ENCODE data around the gene ST7L. TPM values are rescaled to one million over a fixed set of nuclear protein-coding genes. Genes with fewer than 3 reads are reported as not detected.

Gene ST7L
- total RNA-seq, 1 experiment from 2014 or later: 31.5 TPM

GRCh38 chr1:112546076-112546475 is 72.9 kb downstream of the ST7L start:
- DNase-seq (ENCODE audit: low read depth): peak; percentile 77

GRCh38 chr1:112544751-112545150 is 74.2 kb downstream of the ST7L start:
- no peak for DNase-seq (ENCODE audit: low read depth)

GRCh38 chr1:112544011-112544688 is 74.8 kb downstream of the ST7L start:
- DNase-seq (ENCODE audit: low read depth): peak; percentile 90

GRCh38 chr1:112542206-112542973 is 76.6 kb downstream of the ST7L start:
- no peak for DNase-seq (ENCODE audit: low read depth)

GRCh38 chr1:112541299-112541698 is 77.6 kb downstream of the ST7L start:
- no peak for DNase-seq (ENCODE audit: low read depth)

GRCh38 chr1:112540226-112540794 is 78.6 kb downstream of the ST7L start:
- no peak for DNase-seq (ENCODE audit: low read depth)

GRCh38 chr1:112538883-112539282 is 80.1 kb downstream of the ST7L start:
- DNase-seq (ENCODE audit: low read depth): no peak

- no peak for DNase-seq (ENCODE audit: low read depth)
Observed at GRCh38 chr1:112537456-112537855, 81.5 kb downstream of the ST7L start.

GRCh38 chr1:112536561-112536960 is 82.4 kb downstream of the ST7L start:
- no peak for DNase-seq (ENCODE audit: low read depth)

GRCh38 chr1:112533029-112533428 is 85.9 kb downstream of the ST7L start:
- DNase-seq (ENCODE audit: low read depth): no peak

- DNase-seq (ENCODE audit: low read depth): no peak
Observed at GRCh38 chr1:112532064-112532463, 86.9 kb downstream of the ST7L start.

GRCh38 chr1:112530832-112531231 is 88.1 kb downstream of the ST7L start:
- no peak for DNase-seq (ENCODE audit: low read depth)

GRCh38 chr1:112529301-112529700 is 89.6 kb downstream of the ST7L start:
- DNase-seq (ENCODE audit: low read depth): peak; percentile 45

- no peak for DNase-seq (ENCODE audit: low read depth)
Observed at GRCh38 chr1:112528076-112528475, 90.9 kb downstream of the ST7L start.

- peak; percentile 75 for DNase-seq (ENCODE audit: low read depth)
Observed at GRCh38 chr1:112527266-112528010, 91.5 kb downstream of the ST7L start.

GRCh38 chr1:112524986-112525385 is 94.0 kb downstream of the ST7L start:
- no peak for DNase-seq (ENCODE audit: low read depth)

GRCh38 chr1:112524251-112524650 is 94.7 kb downstream of the ST7L start:
- peak; percentile 83 for DNase-seq (ENCODE audit: low read depth)

GRCh38 chr1:112522621-112523020 is 96.3 kb downstream of the ST7L start:
- DNase-seq (ENCODE audit: low read depth): peak; percentile 98

- DNase-seq (ENCODE audit: low read depth): no peak
Observed at GRCh38 chr1:112520166-112520565, 98.8 kb downstream of the ST7L start.

- DNase-seq (ENCODE audit: low read depth): no peak
Observed at GRCh38 chr1:112518186-112518585, 100.8 kb downstream of the ST7L start.

- no peak for DNase-seq (ENCODE audit: low read depth)
Observed at GRCh38 chr1:112517646-112518045, 101.3 kb downstream of the ST7L start.

- DNase-seq (ENCODE audit: low read depth): no peak
Observed at GRCh38 chr1:112517231-112517630, 101.7 kb downstream of the ST7L start.

All from Daoy (cell line).